Endothelial cell of umbilical vein (primary cell): Measurements from ENCODE around the gene CMBL. TPM values are rescaled to one million over a fixed set of nuclear protein-coding genes. Genes with fewer than 3 reads are reported as not detected.

Source experiments
- BruUV-seq: library from RNA; stranded (reverse); fragments of 400-500 nt; replicated peaks from 2 replicates; lab custom pipeline; 2021; lab: Mats Ljungman, UMichigan
- CTCF ChIA-PET: fragments of 300-600, 350-600 bp; sonication (Branson Sonifier 250); formaldehyde crosslinking; loops from one replicate; lab custom pipeline; 2021; ENCODE audit warnings: antibody characterized with exemption, inconsistent platforms; lab: Charles Lee
- POLR2A ChIA-PET: fragments of 300-600, 350-600 bp; sonication (Branson Sonifier 250); formaldehyde crosslinking; loops from one replicate; lab custom pipeline; 2021; ENCODE audit warnings: antibody characterized with exemption, inconsistent platforms; lab: Charles Lee
- DNase-seq: peaks from one replicate; pipeline ENCODE4 v3.0.0-alpha.2; 2011; ENCODE audit warnings: low read depth, low spot score
- FAIRE-seq: peaks from 2 replicates; lab custom pipeline; 2011; peaks lifted over from hg19 to GRCh38; lab: Jason Lieb, UNC
- H2AFZ ChIP-seq: 2 replicates; pipeline ENCODE4 v1.6.0; 2012; ENCODE audit warnings: low read depth, low read length, control low read depth, inconsistent platforms
- H3K27ac ChIP-seq: 2 replicates; pipeline ENCODE4 v1.5.1; 2011; ENCODE audit warnings: low read depth, mild to moderate bottlenecking, control low read depth, low read length, moderate library complexity; ENCODE audit not compliant: insufficient read depth
- H3K27me3 ChIP-seq, 2 experiments: 2 replicates each; pipeline versions ENCODE4 v1.6.0 to v1.6.1; 2011; ENCODE audit warnings: low read length in 2 of 2, mixed read lengths in 1 of 2; ENCODE audit not compliant: control insufficient read depth in 2 of 2, insufficient read depth in 2 of 2
- H3K36me3 ChIP-seq, 2 experiments: 2 replicates in 1 of 2; 3 replicates in 1 of 2; pipeline ENCODE4 v1.5.1; 2011; ENCODE audit warnings: low read length in 2 of 2, mild to moderate bottlenecking in 1 of 2, moderate library complexity in 1 of 2; ENCODE audit not compliant: control insufficient read depth in 2 of 2, insufficient read depth in 2 of 2; ENCODE audit errors: extremely low read depth in 1 of 2
- H3K4me1 ChIP-seq: 3 replicates; pipeline ENCODE4 v1.5.1; 2011; ENCODE audit warnings: mild to moderate bottlenecking, low read length; ENCODE audit not compliant: control insufficient read depth, insufficient read depth; ENCODE audit errors: extremely low read depth
- H3K4me2 ChIP-seq: 2 replicates; pipeline ENCODE4 v1.6.1; 2011; ENCODE audit warnings: low read length, control low read depth, mixed read lengths; ENCODE audit not compliant: insufficient read depth
- H3K4me3 ChIP-seq, 3 experiments: fragments of 200-600 bp in 1 of 3; sonication (generic), shearing (Covaris generic) in 1 of 3; replicated peaks in 1 of 3; 2 replicates each; pipeline ENCODE4 v1.5.1; 2011 to 2016; ENCODE audit warnings: control low read depth in 3 of 3, low read length in 3 of 3, mild to moderate bottlenecking in 2 of 3, inconsistent platforms in 1 of 3, low read depth in 1 of 3, moderate library complexity in 1 of 3; ENCODE audit not compliant: insufficient read depth in 1 of 3
- H3K79me2 ChIP-seq: 2 replicates; pipeline ENCODE4 v1.6.0; 2012; ENCODE audit warnings: low read length, inconsistent platforms; ENCODE audit not compliant: control insufficient read depth, insufficient read depth
- H3K9ac ChIP-seq: replicated peaks from 2 replicates; pipeline ENCODE3; 2011; ENCODE audit warnings: low read length, control low read depth; ENCODE audit not compliant: insufficient read depth; ENCODE audit errors: extremely low read depth
- H3K9me1 ChIP-seq: replicated peaks from 3 replicates; pipeline ENCODE4 v1.6.0; 2011; ENCODE audit warnings: mild to moderate bottlenecking, low read length; ENCODE audit not compliant: control insufficient read depth, insufficient read depth; ENCODE audit errors: extremely low read depth
- H3K9me3 ChIP-seq: replicated peaks from 2 replicates; pipeline ENCODE4 v1.5.1; 2012; ENCODE audit warnings: low read length, inconsistent platforms; ENCODE audit not compliant: control insufficient read depth, insufficient read depth
- H4K20me1 ChIP-seq: replicated peaks from 2 replicates; pipeline ENCODE3; 2011; ENCODE audit warnings: mild to moderate bottlenecking, low read length; ENCODE audit not compliant: control insufficient read depth, insufficient read depth; ENCODE audit errors: extremely low read depth
- CTCF ChIP-seq, 2 donors: IDR thresholded peaks; 1 replicate in 1 of 2; 2 replicates in 1 of 2; pipeline ENCODE4 v1.5.1; 2011; ENCODE audit warnings: low read length in 2 of 2, mild to moderate bottlenecking in 2 of 2, moderate library complexity in 2 of 2, control low read depth in 1 of 2, inconsistent platforms in 1 of 2, low read depth in 1 of 2; ENCODE audit not compliant: insufficient read depth in 1 of 2; ENCODE audit errors: extremely low read depth in 1 of 2
- EZH2 ChIP-seq: IDR thresholded peaks from 2 replicates; pipeline ENCODE4 v1.6.1; 2012; ENCODE audit warnings: borderline replicate concordance, low read depth, mild to moderate bottlenecking, moderate library complexity, low read length, inconsistent platforms; ENCODE audit not compliant: severe bottlenecking
- FOS ChIP-seq: IDR thresholded peaks from 2 replicates; pipeline ENCODE4 v1.6.1; 2011; ENCODE audit warnings: mild to moderate bottlenecking, low read length, moderate library complexity, borderline replicate concordance; ENCODE audit not compliant: insufficient read depth
- GATA2 ChIP-seq: IDR thresholded peaks from 2 replicates; pipeline ENCODE4 v1.7.0; 2011; ENCODE audit warnings: low read depth, mild to moderate bottlenecking, moderate library complexity, mixed read lengths, low read length; ENCODE audit not compliant: insufficient read length, insufficient read depth
- JUN ChIP-seq: IDR thresholded peaks from 2 replicates; pipeline ENCODE4 v1.6.1; 2011; ENCODE audit warnings: borderline replicate concordance, low read depth; ENCODE audit not compliant: insufficient read length, insufficient read depth
- MAX ChIP-seq: IDR thresholded peaks from 2 replicates; pipeline ENCODE4 v1.6.1; 2011; ENCODE audit not compliant: insufficient read depth, insufficient read length
- MYC ChIP-seq: IDR thresholded peaks from one replicate; pipeline ENCODE4 v1.6.1; 2011; ENCODE audit warnings: mild to moderate bottlenecking, low read depth, low read length
- POLR2A ChIP-seq: IDR thresholded peaks from 2 replicates; pipeline ENCODE4 v1.6.1; 2012; ENCODE audit warnings: low read depth, mild to moderate bottlenecking, control low read depth, low read length
- POLR2AphosphoS5 ChIP-seq: IDR thresholded peaks from 2 replicates; pipeline ENCODE4 v1.6.1; 2012; ENCODE audit warnings: low read depth, mild to moderate bottlenecking, control low read depth, low read length, moderate library complexity; ENCODE audit not compliant: insufficient read depth
- dilution Hi-C: fragments of 300-500 bp; cut with MboI; formaldehyde crosslinking; loops from one replicate; pipeline ENCODE4 v1.15.0; 2019; ENCODE audit warnings: low sequenced_read_pairs; ENCODE audit not compliant: extremely low pct_ligation_motif_present
- intact Hi-C: fragments of 100-400 bp; cut with micrococcal nuclease; formaldehyde crosslinking; loops from one replicate; pipeline ENCODE4 v1.10.0; 2022
- polyA plus RNA-seq, 4 experiments: library from polyadenylated mRNA; depleted of rRNA in 3 of 4; stranded (reverse) in 3 of 4; unstranded in 1 of 4; fragments of >200 nt; gene quantifications; 2 replicates each; pipeline versions ENCODE4 v1.2.1 to v1.2.3, GENCODE V29; 2011 to 2012; ENCODE audit warnings: missing spikeins in 1 of 4
- total RNA-seq: library from RNA; stranded (reverse); gene quantifications from 2 replicates; pipeline ENCODE4 v1.2.3, GENCODE V29; 2021

Gene CMBL
- total and polyA plus RNA-seq, 2 donors (not counting 3 experiments of a cell fraction or from before 2014, with no cell fraction given) = 15.9 to 19.8 TPM

DNA sequence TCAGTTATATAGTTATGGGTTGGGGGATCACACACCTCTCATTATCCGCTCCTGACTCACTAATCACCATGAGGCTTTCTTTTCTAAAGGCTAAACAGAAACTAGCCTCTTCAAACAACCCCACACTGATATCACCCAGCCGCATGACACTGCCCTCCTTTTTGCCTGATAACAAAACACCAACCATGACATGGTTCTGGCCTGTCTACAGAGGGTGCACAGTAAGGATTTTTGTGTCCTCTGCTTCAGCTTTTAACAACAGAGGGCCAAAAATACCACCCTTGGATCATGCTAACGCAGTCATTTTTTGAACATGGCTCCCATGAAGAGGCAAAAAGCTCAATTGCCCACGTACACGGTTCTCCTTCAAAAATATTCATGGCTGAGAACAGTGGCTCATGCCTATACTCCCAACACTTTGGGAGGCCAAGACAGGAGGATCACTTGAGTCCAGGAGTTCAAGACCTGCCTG is 4.0 kb downstream of the CMBL start:
- no peak for DNase-seq
- H3K4me3 ChIP-seq = no peak overlapping the region
- TF ChIP-seq MAX = no peak
- TF ChIP-seq FOS = no peak
- no peak for TF ChIP-seq MYC
- TF ChIP-seq GATA2 = no peak
- TF ChIP-seq POLR2A = no peak
- no peak for TF ChIP-seq JUN
- TF ChIP-seq CTCF (IDR thresholded peaks at IDR 0.05; ENCODE audit: extremely low read depth in 1 of 2, insufficient read depth in 1 of 2, low read depth in 1 of 2, low read length in 2 of 2) = no peak
- no peak for TF ChIP-seq POLR2AphosphoS5
- TF ChIP-seq EZH2 = no peak
- no peak overlapping the region for H3K27ac ChIP-seq
- H3K27me3 ChIP-seq = no peaks in the 10 kb centered on the region
- H3K4me1 ChIP-seq = no peaks in the 10 kb centered on the region
- dilution Hi-C loops = no loop called here
- H3K9ac ChIP-seq = no peak overlapping the region
- no peaks in the 10 kb centered on the region for H3K79me2 ChIP-seq
- FAIRE-seq = no peak
- no peaks in the 10 kb centered on the region for H4K20me1 ChIP-seq
- BruUV-seq = no TSS peak
- no peak overlapping the region for H3K4me2 ChIP-seq
- H2AFZ ChIP-seq = no peak overlapping the region
- ChIA-PET POLR2A (no interaction called here), CTCF (interaction anchor here (1.8 kb wide), 1 partner anchor 20 kb away, joined by 15 read pairs; no protein-coding TSS in a partner anchor)
- intact Hi-C loops = no loop called here
- no peaks in the 10 kb centered on the region for H3K9me3 ChIP-seq
- H3K9me1 ChIP-seq = no peaks in the 10 kb centered on the region
- no peaks in the 10 kb centered on the region for H3K36me3 ChIP-seq
